ENCODE results near the gene INTS11. TPM values are rescaled to one million over a fixed set of nuclear protein-coding genes. Genes with fewer than 3 reads are reported as not detected.

INTS11 gene
- total and polyA plus RNA-seq, 2 experiments from 2014 or later, result 102 to 161 TPM

DNA sequence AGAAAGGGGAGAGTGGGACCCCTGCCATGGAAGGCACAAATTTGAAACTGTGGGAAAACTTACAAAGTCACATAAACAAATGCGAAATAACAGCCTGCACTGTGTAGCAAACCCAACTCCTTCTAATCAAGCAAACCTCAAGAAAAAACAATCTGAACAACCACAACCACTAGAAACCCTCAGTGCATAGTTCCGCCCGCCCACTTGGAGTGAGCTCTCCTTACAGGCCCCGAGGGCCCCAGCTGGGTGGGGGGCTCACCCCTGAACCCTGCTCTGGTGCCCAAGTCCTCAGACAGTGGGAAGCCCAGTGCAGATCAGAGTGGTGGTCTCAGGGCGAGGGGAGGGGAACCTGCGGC is 34.8 kb upstream of the INTS11 start:
- Histone ChIP-seq H3K4me1 (ENCODE audit: insufficient read depth) (peaks cover 22% of the 10 kb centered on the region), H3K27me3 (ENCODE audit: insufficient read depth) (peaks cover 13% of the 10 kb centered on the region), H3K4me2 (no peak overlapping the region), H3K27ac (ENCODE audit: low read depth) (no peak overlapping the region), H3K36me3 (ENCODE audit: insufficient read depth) (no peaks in the 10 kb centered on the region), H4K20me1 (replicated peaks; ENCODE audit: insufficient read depth) (no peaks in the 10 kb centered on the region), H3K4me3 (no peak overlapping the region), H3K79me2 (replicated peaks; ENCODE audit: insufficient read depth) (no peaks in the 10 kb centered on the region), H2AFZ (no peak overlapping the region), H3K9me2 (ENCODE audit: insufficient read depth) (no peaks in the 10 kb centered on the region), H3F3A (replicated peaks; ENCODE audit: low read depth) (peaks cover 19% of the 10 kb centered on the region; the same call in 1 of the 2 replicates)
- TF ChIP-seq ZNF114 (CRISPR knock-in tag; IDR thresholded peaks at IDR 0.05), result no peak
- TF ChIP-seq, protein P1, sequence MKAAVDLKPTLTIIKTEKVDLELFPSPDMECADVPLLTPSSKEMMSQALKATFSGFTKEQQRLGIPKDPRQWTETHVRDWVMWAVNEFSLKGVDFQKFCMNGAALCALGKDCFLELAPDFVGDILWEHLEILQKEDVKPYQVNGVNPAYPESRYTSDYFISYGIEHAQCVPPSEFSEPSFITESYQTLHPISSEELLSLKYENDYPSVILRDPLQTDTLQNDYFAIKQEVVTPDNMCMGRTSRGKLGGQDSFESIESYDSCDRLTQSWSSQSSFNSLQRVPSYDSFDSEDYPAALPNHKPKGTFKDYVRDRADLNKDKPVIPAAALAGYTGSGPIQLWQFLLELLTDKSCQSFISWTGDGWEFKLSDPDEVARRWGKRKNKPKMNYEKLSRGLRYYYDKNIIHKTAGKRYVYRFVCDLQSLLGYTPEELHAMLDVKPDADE (IDR thresholded peaks at IDR 0.05), result no peak
- TF ChIP-seq, protein P2, sequence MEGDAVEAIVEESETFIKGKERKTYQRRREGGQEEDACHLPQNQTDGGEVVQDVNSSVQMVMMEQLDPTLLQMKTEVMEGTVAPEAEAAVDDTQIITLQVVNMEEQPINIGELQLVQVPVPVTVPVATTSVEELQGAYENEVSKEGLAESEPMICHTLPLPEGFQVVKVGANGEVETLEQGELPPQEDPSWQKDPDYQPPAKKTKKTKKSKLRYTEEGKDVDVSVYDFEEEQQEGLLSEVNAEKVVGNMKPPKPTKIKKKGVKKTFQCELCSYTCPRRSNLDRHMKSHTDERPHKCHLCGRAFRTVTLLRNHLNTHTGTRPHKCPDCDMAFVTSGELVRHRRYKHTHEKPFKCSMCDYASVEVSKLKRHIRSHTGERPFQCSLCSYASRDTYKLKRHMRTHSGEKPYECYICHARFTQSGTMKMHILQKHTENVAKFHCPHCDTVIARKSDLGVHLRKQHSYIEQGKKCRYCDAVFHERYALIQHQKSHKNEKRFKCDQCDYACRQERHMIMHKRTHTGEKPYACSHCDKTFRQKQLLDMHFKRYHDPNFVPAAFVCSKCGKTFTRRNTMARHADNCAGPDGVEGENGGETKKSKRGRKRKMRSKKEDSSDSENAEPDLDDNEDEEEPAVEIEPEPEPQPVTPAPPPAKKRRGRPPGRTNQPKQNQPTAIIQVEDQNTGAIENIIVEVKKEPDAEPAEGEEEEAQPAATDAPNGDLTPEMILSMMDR (conservative IDR thresholded peaks at IDR 0.05; ENCODE audit: low read depth in 2 of 2), result no peak
- TF ChIP-seq, protein P3, sequence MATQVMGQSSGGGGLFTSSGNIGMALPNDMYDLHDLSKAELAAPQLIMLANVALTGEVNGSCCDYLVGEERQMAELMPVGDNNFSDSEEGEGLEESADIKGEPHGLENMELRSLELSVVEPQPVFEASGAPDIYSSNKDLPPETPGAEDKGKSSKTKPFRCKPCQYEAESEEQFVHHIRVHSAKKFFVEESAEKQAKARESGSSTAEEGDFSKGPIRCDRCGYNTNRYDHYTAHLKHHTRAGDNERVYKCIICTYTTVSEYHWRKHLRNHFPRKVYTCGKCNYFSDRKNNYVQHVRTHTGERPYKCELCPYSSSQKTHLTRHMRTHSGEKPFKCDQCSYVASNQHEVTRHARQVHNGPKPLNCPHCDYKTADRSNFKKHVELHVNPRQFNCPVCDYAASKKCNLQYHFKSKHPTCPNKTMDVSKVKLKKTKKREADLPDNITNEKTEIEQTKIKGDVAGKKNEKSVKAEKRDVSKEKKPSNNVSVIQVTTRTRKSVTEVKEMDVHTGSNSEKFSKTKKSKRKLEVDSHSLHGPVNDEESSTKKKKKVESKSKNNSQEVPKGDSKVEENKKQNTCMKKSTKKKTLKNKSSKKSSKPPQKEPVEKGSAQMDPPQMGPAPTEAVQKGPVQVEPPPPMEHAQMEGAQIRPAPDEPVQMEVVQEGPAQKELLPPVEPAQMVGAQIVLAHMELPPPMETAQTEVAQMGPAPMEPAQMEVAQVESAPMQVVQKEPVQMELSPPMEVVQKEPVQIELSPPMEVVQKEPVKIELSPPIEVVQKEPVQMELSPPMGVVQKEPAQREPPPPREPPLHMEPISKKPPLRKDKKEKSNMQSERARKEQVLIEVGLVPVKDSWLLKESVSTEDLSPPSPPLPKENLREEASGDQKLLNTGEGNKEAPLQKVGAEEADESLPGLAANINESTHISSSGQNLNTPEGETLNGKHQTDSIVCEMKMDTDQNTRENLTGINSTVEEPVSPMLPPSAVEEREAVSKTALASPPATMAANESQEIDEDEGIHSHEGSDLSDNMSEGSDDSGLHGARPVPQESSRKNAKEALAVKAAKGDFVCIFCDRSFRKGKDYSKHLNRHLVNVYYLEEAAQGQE (IDR thresholded peaks at IDR 0.05; ENCODE audit: unreplicated experiment), result no peak
- no peak for TF ChIP-seq EZH2phosphoT487 (IDR thresholded peaks at IDR 0.05; ENCODE audit: unreplicated experiment)
- TF ChIP-seq STAT1 (IDR thresholded peaks at IDR 0.05; ENCODE audit: unreplicated experiment), result no peak
- TF ChIP-seq JUNB (IDR thresholded peaks at IDR 0.05; ENCODE audit: unreplicated experiment), result no peak
- TF ChIP-seq, protein P4, sequence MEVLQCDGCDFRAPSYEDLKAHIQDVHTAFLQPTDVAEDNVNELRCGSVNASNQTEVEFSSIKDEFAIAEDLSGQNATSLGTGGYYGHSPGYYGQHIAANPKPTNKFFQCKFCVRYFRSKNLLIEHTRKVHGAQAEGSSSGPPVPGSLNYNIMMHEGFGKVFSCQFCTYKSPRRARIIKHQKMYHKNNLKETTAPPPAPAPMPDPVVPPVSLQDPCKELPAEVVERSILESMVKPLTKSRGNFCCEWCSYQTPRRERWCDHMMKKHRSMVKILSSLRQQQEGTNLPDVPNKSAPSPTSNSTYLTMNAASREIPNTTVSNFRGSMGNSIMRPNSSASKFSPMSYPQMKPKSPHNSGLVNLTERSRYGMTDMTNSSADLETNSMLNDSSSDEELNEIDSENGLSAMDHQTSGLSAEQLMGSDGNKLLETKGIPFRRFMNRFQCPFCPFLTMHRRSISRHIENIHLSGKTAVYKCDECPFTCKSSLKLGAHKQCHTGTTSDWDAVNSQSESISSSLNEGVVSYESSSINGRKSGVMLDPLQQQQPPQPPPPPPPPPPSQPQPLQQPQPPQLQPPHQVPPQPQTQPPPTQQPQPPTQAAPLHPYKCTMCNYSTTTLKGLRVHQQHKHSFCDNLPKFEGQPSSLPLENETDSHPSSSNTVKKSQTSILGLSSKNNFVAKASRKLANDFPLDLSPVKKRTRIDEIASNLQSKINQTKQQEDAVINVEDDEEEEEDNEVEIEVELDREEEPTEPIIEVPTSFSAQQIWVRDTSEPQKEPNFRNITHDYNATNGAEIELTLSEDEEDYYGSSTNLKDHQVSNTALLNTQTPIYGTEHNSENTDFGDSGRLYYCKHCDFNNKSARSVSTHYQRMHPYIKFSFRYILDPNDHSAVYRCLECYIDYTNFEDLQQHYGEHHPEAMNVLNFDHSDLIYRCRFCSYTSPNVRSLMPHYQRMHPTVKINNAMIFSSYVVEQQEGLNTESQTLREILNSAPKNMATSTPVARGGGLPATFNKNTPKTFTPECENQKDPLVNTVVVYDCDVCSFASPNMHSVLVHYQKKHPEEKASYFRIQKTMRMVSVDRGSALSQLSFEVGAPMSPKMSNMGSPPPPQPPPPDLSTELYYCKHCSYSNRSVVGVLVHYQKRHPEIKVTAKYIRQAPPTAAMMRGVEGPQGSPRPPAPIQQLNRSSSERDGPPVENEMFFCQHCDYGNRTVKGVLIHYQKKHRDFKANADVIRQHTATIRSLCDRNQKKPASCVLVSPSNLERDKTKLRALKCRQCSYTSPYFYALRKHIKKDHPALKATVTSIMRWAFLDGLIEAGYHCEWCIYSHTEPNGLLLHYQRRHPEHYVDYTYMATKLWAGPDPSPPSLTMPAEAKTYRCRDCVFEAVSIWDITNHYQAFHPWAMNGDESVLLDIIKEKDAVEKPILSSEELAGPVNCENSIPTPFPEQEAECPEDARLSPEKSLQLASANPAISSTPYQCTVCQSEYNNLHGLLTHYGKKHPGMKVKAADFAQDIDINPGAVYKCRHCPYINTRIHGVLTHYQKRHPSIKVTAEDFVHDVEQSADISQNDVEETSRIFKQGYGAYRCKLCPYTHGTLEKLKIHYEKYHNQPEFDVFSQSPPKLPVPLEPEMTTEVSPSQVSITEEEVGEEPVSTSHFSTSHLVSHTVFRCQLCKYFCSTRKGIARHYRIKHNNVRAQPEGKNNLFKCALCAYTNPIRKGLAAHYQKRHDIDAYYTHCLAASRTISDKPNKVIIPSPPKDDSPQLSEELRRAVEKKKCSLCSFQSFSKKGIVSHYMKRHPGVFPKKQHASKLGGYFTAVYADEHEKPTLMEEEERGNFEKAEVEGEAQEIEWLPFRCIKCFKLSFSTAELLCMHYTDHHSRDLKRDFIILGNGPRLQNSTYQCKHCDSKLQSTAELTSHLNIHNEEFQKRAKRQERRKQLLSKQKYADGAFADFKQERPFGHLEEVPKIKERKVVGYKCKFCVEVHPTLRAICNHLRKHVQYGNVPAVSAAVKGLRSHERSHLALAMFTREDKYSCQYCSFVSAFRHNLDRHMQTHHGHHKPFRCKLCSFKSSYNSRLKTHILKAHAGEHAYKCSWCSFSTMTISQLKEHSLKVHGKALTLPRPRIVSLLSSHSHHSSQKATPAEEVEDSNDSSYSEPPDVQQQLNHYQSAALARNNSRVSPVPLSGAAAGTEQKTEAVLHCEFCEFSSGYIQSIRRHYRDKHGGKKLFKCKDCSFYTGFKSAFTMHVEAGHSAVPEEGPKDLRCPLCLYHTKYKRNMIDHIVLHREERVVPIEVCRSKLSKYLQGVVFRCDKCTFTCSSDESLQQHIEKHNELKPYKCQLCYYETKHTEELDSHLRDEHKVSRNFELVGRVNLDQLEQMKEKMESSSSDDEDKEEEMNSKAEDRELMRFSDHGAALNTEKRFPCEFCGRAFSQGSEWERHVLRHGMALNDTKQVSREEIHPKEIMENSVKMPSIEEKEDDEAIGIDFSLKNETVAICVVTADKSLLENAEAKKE (CRISPR knock-in tag; IDR thresholded peaks at IDR 0.05), result no peak
- TF ChIP-seq POLR2AphosphoS5 (IDR thresholded peaks at IDR 0.05; ENCODE audit: low read depth), result no peak
- TF ChIP-seq NANOG (IDR thresholded peaks at IDR 0.05; ENCODE audit: borderline replicate concordance), result no peak
- TF ChIP-seq CREB1 (CRISPR knock-in tag; IDR thresholded peaks at IDR 0.05; ENCODE audit: low read depth), result no peak
- no peak for TF ChIP-seq ZNF331 (CRISPR knock-in tag; IDR thresholded peaks at IDR 0.05; ENCODE audit: low read depth)
- TF ChIP-seq EZH2 (IDR thresholded peaks at IDR 0.05; ENCODE audit: low read depth, unreplicated experiment), result no peak
- ATAC-seq (no peak), DNase-seq (ENCODE audit: low spot score) (no peak)
- Mint-ChIP-seq H3K27ac (peak overlapping the region; percentile 44; the same call in 1 of the 2 replicates), H3K9me3 (no peaks in the 10 kb centered on the region; the same call in 2 of the 3 replicates), H3K4me1 (peaks cover 31% of the 10 kb centered on the region), H3K4me3 (peak overlapping the region; percentile 24; the same call in 1 of the 3 replicates), H3K36me3 (ENCODE audit: low read depth) (no peaks in the 10 kb centered on the region), H3K27me3 (ENCODE audit: insufficient read depth, low read depth, poor library complexity) (peaks cover 21% of the 10 kb centered on the region)

Data from GM23338 (cell line).